HG03060 (cell line): ENCODE results near the gene OGFOD1.

Experiments used
- ATAC-seq: cut with Tn5 transposase; IDR thresholded peaks from one replicate; pipeline ENCODE4 v1.9.1; 2021; ENCODE audit warnings: low read depth, moderate number of reproducible peaks; ENCODE audit not compliant: unreplicated experiment

Gene OGFOD1

DNA sequence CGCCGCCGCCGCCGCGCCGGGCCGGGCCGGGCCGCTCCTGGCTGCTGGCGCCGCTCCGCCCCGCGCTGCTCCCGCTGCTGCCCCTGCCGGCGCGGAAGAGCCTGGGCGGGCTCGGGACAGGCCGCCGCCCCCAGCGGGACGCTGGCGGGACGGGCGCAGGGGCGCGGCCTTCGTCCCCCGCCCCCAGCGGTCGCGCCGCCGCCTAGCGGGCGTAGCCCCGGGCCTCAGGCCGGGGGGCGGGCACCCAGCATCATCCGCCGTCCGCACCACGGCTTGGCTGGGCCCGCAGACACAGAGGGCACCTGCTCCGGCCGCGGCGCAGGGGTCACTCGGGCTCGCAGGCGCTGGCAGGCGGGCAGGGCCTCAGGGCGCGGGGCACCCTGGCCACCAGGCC, 25.9 kb upstream of the OGFOD1 start, which contains the start of gene AMFR:
Gene AMFR (minus strand): TSS at position 107 of the 394 bp plus-strand sequence. CDS start 218 bp downstream, outside the sequence.
- peak; percentile 28 for ATAC-seq

DNA sequence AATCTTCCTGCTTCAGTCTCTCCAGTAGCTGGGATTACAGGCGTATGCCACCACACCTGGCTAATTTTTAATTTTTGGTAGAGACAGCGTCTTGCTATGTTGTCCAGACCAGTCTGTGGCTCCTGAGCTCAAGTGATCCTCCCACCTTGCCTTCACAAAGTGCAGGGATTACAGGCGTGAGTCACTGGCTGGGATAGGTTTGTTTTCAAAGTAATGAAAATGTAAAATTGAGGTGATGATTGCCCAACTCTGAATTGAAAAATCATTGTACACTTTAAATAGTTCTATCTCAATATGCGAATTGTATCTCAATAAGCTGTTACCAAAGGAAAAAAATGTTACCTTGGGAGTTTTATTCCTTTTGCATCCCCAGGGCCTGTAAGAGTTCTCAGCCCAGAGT, 24.8 kb upstream of the OGFOD1 start:
- ATAC-seq: no peak

DNA sequence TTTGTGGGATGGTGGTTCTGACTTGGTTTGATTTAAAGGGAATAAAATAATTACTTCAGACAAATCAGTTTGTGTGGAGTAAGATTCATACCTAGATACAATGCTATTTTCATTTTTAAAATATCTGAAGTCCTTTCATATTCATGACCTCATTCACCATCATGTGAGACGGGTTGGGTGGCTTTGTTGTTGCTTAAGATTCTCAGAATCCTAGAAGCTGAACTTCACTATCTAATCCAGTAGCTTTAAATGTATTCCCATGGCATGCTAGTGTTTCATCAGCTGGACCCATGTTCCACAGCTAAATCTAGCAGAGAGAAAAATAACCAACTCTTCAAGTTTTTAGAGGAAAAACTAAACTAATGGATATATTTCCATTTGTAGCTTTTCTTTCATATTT, 23.3 kb upstream of the OGFOD1 start:
- ATAC-seq: no peak

DNA sequence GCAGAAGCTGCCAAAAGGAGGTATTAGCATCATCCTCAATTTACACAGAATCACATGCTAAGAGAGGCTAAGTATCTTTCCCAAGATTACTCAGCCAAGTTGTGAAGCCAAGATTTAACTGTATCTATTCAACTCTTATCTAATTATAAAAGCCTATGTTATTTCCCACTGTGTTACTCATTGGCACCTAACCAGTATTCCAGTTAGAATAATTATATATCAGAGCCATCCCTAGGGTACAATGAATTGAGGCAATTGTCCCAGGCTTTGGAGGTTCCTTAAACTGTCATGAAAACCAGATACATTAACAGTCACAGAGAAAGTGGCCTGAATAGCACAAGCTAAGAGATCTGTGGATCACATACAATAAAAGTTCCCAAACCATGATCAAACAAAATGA, 15.1 kb upstream of the OGFOD1 start:
- no peak for ATAC-seq

DNA sequence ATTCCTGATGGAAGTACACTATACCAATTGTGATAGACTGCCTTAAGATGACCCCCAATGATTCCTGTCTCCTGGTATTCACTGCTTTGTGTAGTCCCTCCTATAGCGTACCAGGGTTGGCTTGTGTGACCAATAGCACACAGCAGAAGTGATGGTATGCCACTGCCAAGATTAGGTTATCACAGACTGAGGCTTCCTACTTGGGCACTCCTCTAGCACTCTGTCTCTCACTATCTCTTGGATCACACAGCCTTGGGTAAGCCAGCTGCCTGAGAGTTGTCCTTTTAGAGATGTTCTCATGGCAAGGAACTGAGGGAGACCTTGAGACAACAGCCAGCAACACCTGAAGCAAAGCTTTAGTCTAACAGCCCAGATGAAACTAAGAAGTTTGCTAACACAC, 13.3 kb upstream of the OGFOD1 start:
- no peak for ATAC-seq

DNA sequence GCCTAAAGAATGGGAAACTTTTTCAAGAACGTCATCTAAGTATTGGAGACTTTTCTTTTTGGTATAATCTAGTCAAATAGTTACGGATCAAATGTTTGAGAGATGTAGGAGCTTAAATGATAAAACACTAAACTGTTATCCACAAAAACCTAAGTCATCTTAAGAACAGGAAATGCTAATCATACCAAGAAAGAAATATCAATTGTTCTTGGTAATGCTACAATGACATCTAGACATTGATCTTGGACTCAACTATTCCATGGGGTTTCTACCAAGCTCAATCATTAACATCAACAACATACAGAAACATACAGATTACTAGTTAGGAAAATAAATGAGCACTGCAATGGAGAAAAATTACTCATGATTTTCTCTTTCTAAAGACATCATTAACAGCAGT, 4.1 kb upstream of the OGFOD1 start:
- ATAC-seq: no peak

DNA sequence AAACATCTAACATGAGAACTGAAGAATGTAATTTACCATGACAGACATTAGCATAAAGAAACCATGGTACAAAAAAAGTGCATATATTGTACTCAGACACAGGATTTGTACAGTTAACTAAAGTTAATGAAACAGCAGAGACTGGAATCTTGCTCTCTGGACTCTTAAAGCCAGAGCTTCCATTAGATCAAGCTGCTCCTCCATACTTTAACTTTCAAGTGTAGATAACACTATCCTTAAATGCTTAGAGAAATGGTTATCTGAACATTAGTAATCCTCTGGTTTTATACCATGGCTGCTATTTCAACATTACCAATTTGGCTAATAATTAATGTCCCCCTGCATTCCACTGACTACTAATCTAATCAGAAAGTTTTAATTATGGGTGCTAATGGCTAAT, 3.3 kb upstream of the OGFOD1 start:
- ATAC-seq: no peak

DNA sequence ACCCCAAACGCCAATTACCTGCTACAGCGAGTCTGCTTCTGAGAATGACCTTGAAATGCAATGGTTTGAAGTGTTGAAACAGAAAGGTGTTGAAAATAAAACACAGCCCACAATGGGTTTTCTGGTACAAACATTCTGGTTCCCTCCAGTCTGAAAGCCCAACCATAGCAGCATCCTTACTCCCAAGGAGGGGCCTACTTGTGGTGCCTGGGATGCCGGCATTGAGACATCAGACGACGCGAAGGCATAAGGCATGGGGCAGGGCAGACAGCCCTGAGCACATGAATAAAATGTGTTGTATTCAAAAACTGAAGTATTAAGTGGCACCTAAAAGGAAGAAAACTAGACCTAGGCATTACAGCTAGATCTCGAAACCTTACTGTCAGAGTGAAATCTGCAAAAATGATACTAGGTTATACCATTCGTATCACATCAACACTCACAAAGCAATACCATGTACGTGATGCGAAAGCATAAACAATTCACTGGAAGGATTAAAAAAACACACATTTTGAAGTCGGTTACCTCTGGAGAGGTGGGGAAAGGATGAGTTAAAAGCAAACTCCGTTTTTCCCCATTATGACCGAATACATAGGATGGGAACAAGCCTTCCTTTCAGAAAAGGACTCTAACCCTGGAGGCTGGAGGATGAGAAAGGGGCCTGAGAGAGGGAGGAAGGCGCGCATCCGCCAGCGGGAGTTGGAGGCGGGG, 924 bp upstream of the OGFOD1 start:
- no peak for ATAC-seq

DNA sequence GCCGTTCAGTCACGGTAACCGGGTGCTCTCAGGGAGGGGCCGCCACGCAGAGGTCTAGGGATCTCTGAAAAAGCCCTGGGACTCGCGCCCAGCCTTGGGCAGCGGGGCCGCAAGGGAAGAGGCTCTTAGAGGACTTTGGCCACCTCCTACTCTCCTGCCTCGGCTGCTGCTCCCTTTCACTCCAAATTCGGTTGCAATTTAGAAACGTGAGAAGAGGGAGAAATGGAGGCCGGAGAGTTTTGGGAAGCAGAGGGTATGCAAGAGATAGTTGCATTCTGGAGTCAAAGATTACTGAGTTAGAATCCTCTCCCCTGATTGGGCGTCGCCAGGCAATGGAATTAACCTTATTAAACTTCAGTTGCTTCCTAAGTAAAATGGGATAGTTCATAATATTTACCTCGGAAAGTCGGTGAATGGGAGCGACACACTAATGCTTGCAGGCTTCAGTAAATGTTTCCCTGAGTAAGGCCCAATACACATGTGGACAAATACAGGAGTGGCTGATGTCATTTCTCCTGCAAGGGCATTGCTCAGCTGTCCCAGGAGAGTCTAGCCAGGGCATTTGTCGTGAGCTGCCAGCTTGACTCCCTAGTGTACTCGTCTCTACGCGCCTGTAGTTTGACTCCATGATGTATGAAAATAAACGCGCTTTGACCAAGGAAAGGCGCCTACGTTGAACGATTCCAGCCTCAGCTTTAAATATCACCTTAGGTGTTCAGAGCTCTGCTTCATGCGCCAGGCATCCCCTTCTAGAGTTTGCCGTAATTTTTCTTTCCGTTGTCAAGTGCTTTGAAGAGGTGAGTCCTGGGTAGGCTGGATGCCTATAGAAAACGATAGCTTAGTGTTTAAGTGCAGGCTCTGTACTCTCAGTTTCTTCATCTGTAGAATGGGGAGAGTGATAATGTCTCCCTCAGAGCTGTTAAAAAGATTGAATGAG, 667 bp downstream of the OGFOD1 start:
- ATAC-seq: peak; percentile 19

DNA sequence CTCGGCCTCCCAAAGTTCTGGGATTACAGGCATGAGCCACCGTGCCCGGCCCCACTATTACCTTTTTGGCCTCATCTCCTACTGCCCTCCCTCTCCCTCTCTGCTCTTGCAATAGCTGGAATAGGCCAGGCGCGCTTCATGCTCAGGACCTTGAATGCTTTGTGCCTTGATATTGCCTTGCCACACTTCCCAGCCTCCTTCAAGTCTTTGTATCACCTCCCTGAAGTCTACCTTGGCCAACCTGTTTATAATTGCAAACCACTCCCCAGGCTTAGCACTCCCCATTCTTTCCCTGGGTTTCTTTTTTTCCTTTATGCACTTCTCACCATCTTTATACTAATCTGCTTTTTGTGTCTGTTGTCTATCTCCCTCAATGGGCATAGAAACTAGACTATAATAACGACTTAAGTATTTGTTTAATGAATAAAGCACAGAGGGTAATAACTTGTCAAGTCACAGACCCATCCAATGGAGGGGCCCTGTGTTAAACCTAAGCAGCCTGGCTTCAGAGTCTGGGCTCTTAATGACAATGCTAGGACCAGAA, 6.6 kb downstream of the OGFOD1 start:
- ATAC-seq: no peak

DNA sequence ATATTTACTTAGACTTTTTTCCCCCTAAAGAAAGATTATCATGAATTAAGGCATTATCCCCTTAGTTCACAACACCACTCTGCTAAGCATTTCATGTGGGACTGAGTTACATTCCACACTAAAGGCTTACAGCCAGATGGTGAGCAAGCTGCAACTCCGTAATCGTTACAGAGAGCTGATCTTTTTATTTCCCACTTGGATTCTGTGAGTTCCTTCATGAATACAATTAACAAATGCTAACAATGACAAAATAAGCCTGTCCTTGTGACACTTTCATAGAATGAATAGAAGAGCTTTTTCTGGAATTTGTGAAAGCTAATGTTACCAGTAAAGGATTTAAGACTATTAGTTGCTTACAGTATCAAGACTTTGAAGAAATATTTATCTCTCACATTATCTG, 8.7 kb downstream of the OGFOD1 start:
- no peak for ATAC-seq

DNA sequence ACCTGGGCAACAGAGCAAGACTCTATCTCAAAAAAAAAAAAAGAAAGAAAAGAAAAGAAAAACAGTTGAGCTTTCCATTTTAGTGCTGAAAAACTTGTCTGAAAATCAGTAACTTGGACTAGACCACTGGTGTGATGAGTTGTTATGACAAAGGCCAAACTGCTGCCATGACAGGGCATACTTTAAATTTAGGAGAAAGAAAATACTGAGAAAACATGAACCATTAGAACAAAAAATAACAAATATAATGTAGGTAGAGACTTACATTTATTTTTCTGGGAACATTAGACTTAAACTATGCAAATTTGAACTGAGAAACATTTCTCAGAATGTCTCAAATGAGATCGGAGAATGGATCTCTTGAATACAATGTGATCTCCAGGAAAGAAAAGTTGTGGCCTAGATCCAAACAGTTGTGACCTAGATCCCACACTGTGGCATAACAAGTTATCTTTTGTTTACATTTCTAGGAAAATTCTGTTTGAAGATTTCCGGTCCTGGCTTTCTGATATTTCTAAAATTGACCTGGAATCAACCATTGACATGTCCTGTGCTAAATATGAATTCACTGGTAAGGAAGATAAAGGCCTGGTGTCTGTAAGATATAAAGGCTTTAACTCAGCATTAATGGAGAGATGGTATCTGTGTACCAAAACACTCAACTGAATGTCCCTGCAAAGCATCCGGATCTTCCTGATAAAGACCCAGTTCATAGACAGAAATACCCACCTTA, 10.9 kb downstream of the OGFOD1 start:
- ATAC-seq: no peak

DNA sequence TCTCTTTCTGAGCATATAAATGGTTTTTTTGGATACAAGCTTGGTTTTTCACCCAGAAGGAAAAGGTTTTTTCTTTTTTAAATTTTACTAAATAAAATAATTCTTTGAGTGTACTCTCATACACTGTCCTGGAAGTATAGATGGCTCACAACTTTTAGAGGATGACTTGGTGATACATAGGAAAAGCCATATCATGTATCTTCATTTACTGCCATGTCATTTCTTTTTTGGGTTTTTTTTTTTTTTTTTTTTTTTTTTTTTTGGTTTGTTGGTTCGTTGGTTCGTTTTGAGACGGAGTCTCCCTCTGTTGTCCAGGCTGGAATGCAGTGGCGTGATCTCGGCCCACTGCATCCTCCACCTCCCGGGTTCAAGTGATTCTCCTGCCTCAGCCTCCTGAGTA, 11.8 kb downstream of the OGFOD1 start:
- no peak for ATAC-seq

DNA sequence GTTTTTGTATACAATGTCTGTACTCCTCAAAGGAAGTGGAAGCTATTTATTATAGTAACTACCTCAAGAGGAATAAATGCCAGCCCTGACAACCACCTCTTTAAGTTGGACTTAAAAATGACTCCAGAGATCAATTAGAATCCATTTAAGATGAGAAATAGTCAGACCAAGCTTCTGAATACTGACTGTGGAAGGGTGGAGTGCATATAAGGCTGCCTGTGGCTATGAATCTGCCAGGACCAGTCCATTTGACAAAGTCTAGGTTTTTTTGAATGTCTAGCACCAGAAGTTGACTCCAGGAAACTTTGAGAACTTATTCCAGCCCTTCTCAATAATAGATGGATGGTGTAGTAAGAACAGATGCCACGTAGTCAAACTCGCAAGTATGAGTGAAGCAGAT, 15.0 kb downstream of the OGFOD1 start:
- no peak for ATAC-seq

DNA sequence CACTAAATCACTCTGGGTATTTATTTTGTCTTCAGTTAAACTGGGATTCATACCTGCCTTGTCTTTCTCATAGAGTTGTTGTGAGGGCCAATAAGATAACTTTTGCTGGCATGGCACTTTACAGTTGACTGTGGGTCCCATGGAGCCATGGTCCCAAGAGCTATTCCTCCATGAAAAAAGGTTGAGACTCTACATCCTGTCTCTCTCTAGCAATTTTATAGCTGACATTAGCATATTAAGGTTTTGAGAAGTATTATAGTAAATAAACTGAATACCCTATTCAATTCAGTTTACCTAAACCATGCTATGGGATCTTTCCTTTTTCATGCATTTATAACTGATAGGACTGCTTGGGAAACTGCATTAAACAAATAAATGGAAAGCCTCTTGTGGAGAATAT, 17.4 kb downstream of the OGFOD1 start:
- no peak for ATAC-seq

DNA sequence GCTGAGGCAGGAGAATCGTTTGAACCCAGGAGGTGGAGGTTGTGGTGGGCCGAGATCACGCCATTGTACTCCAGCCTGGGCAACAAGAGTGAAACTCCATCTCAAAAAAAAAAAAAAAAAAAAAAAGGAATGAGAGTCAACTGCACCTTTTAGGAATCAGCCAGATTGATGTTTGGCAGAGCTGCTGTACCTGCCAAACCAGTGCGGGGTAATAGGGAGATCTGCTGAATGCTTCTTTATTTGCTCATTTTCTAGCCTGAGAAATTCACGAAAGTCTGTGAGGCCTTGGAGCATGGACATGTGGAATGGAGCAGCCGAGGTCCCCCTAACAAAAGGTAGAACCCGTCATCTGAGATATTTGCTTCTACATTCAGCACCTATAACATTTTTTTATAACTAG, 18.4 kb downstream of the OGFOD1 start:
- no peak for ATAC-seq

DNA sequence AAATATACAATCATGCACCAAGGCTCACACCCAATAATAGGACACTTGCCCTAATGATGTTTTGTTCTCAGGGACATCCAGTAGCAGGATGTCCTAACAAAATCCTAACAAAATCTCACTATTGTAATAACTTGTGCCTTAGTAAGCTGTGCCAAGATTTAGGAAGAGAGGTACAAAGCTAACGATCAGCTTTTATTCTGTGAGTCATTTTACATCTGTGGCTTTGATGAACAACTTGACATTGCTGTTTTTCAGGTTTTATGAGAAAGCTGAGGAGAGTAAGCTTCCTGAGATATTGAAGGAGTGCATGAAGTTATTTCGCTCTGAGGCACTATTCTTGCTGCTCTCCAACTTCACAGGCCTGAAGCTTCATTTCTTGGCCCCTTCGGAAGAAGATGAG, 18.9 kb downstream of the OGFOD1 start:
- ATAC-seq: no peak

DNA sequence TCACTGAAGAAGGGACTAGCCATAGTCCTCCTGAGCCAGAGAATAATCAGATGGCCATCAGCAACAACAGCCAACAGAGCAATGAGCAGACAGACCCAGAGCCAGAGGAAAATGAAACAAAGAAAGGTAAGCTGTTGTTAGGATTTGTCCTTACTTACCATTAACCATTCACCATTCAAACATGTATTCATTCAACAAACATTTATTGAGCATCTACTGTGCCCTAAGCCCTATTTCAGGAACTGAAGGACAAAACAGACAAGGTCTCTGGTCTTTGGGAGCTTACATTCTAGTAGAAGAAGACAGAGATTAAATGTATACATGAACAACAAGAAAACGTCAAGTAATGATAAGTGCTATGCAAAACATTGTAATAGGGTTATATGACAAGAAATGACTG, 19.3 kb downstream of the OGFOD1 start:
- ATAC-seq: no peak

DNA sequence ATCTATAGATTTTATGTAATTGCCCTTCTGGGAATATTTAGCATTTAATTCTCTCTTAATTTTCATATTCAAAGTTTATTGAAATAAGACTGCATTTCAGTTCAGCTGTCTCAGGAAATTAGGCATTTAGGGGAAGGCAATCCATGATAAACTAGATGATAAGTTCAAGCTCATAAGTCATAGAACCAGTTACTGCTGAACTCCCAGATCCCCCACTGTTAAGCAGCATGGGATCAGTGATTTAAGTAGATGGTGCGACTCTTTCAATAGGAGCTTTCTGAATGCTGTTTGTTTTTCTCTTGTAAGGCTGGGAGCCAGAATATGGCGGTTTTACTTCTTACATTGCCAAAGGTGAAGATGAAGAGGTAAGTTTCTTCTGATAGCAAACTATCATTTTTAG, 23.8 kb downstream of the OGFOD1 start:
- no peak for ATAC-seq

DNA sequence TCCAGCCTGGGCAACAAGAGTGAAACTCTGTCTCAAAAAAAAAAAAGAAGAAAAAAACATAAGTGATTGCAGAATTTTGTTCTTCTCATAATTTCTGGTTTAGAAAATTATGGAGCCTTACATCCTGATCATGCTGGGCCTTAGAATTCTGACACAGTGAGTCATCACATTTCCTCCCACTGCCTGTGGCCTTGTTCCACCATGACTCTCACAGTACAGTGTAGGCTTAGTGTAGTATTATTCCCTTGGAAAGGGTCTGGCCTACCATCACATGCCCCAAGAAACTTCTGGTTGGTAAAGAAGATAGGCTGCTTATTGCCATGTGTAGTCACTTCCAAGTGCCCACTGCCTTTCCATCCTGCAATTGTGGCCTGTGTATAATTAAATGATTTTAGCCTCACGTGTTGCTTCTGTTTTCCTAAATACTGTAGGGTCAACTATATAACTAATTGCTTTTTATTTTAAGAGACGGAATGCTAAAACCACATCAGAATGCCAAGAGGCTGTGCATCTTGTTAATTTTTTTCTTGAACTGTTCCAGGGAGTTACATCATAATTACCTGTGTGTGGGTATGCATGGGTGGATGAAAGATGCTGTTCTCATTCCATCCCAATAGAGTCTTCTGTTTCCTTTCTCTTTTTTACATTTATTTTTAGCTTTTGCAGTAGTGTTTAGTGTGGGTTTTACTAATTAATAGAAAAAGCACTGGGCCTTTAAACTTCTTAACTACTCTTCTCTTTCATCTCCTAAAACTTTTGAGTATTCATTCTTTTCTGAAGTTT, 25.9 kb downstream of the OGFOD1 start:
- ATAC-seq: no peak
